ENCODE data around the gene ATP9B.

DNA sequence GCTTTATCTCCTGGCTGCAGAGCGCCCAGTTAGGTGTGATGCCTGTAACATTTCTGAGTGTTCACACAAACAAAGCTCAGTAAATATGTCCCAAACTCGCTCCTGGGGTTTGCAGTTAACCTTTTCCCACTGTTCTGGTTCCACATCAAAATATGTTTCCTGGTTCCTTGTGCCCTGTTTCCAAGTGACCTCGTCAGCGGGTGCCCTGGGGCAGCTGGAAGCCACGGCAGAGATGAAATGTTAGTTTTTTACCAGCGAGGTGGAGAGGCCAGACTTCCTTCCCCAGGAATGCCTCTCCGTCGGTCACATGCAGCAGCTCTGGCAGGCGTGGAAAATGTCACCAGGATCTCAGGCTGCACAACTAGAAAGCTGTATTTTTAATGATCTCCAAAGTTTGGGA, 344.7 kb downstream of the ATP9B start:
- no peak for TF ChIP-seq POLR2AphosphoS5 (IDR thresholded peaks at IDR 0.05; ENCODE audit: low read depth, low read length)
- no peak for TF ChIP-seq EZH2 (IDR thresholded peaks at IDR 0.05)
- TF ChIP-seq CTCF (IDR thresholded peaks at IDR 0.05 in 2 of 3, conservative IDR thresholded peaks at IDR 0.05 in 1 of 3; ENCODE audit: borderline replicate concordance in 1 of 3, insufficient read depth in 1 of 3, low read depth in 2 of 3, low read length in 2 of 3) = no peak
- no peak for TF ChIP-seq SIN3A (IDR thresholded peaks at IDR 0.05; ENCODE audit: low read depth)
- no peak for TF ChIP-seq EZH2phosphoT487 (IDR thresholded peaks at IDR 0.05; ENCODE audit: borderline replicate concordance)
- no peak for TF ChIP-seq SP1 (IDR thresholded peaks at IDR 0.05; ENCODE audit: low read depth)
- TF ChIP-seq POLR2A (IDR thresholded peaks at IDR 0.05; ENCODE audit: borderline replicate concordance, extremely low read depth, insufficient read depth, insufficient read length) = no peak

Measured in HCT116 (cell line).